ENCODE results near the gene TAF15. TPM values are rescaled to one million over a fixed set of nuclear protein-coding genes. Genes with fewer than 3 reads are reported as not detected.

TAF15 gene
- total and polyA plus RNA-seq, 2 of the 13 experiments (the other 11 are each of a cell fraction or from before 2014, with no cell fraction given): 25.2 to 26.5 TPM

- no peak for TF ChIP-seq ZKSCAN5 (CRISPR knock-in tag; IDR thresholded peaks at IDR 0.05)
These were observed 39.3 kb upstream of the TAF15 start (continued) for GRCh38 chr17:35769895-35770486.

GRCh38 chr17:35773129-35773528 lies 36.2 kb upstream of the TAF15 start:
- no peak overlapping the region for H2AFZ ChIP-seq (ENCODE audit: low read length)
- POLR2A ChIA-PET: no interaction called here
- in situ Hi-C loops (cut with HindIII; ENCODE audit: extremely low pct_ligation_motif_present, low pct_unique_long_range_greater_than_20kb) (no loop called here), intact Hi-C loops (cut with micrococcal nuclease; ENCODE audit: unreplicated experiment) (no loop called here)
- no TSS peak for BruUV-seq (replicated peaks)
- H3K27ac ChIP-seq (ENCODE audit: extremely low read length, insufficient read depth, low read length): no peak overlapping the region
- no peaks in the 10 kb centered on the region for H3K4me1 ChIP-seq (ENCODE audit: insufficient read depth, low read length)
- DNase-seq (ENCODE audit: low spot score) (no peak), FAIRE-seq (no peak), ATAC-seq (no peak)
- peaks cover 1 to 49% of the 10 kb centered on the region in 2 experiments; a peak in 3 of 5 replicates for H3K27me3 ChIP-seq (ENCODE audit: control insufficient read depth in 1 of 2, insufficient read depth in 2 of 2, low read length in 2 of 2)
- H3K36me3 ChIP-seq (replicated peaks in 1 of 2; ENCODE audit: control insufficient read depth in 1 of 2, insufficient read depth in 2 of 2, low read length in 2 of 2): no peaks in the 10 kb centered on the region
- 23% methylated on average over 8 of the region's 20 CpGs for WGBS (ENCODE audit: low lambda C conversion rate)
- no peak overlapping the region for H3K4me3 ChIP-seq (replicated peaks in 1 of 3; ENCODE audit: insufficient read depth in 1 of 3, low read depth in 2 of 3, low read length in 3 of 3)
- no peak overlapping the region for H3K9ac ChIP-seq (ENCODE audit: insufficient read depth, low read depth, low read length)
- H3K9me3 ChIP-seq (ENCODE audit: low read length): no peaks in the 10 kb centered on the region
- CTCF ChIA-PET (ENCODE audit: low intra/inter-chr PET ratio, low total read pairs): no interaction called here
- H3K4me2 ChIP-seq (ENCODE audit: low read depth, low read length): no peak overlapping the region
- H4K20me1 ChIP-seq (ENCODE audit: insufficient read depth, low read length): no peaks in the 10 kb centered on the region
- no peaks in the 10 kb centered on the region for H3K79me2 ChIP-seq (ENCODE audit: insufficient read depth, low read length)
- TF ChIP-seq TRAFD1 (CRISPR knock-in tag; IDR thresholded peaks at IDR 0.05; ENCODE audit: borderline replicate concordance) (no peak), ZNF678 (CRISPR knock-in tag; IDR thresholded peaks at IDR 0.05) (no peak), ASH2L (IDR thresholded peaks at IDR 0.05; ENCODE audit: insufficient read length, low read depth, low read length) (no peak), TSC22D2 (CRISPR knock-in tag; IDR thresholded peaks at IDR 0.05; ENCODE audit: borderline replicate concordance) (no peak), PHF21A (CRISPR knock-in tag; IDR thresholded peaks at IDR 0.05) (no peak), ELF1 (CRISPR knock-in tag; IDR thresholded peaks at IDR 0.05) (no peak), SMAD9 (CRISPR knock-in tag; IDR thresholded peaks at IDR 0.05) (no peak), PRMT3 (CRISPR knock-in tag; IDR thresholded peaks at IDR 0.05; ENCODE audit: borderline replicate concordance, low read depth) (no peak), HHEX (CRISPR knock-in tag; IDR thresholded peaks at IDR 0.05) (no peak), SALL1 (CRISPR knock-in tag; IDR thresholded peaks at IDR 0.05) (no peak)
- TF ChIP-seq, protein P1, sequence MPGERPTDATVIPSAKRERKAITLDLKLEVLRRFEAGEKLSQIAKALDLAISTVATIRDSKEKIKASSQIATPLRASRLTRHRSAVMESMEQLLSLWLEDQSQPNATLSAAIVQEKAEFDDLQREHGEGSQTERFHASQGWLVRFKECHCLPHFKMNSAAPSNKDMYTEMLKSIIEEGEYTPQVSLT (CRISPR knock-in tag; IDR thresholded peaks at IDR 0.05; ENCODE audit: borderline replicate concordance, low read depth): no peak
- TF ChIP-seq, protein P2, sequence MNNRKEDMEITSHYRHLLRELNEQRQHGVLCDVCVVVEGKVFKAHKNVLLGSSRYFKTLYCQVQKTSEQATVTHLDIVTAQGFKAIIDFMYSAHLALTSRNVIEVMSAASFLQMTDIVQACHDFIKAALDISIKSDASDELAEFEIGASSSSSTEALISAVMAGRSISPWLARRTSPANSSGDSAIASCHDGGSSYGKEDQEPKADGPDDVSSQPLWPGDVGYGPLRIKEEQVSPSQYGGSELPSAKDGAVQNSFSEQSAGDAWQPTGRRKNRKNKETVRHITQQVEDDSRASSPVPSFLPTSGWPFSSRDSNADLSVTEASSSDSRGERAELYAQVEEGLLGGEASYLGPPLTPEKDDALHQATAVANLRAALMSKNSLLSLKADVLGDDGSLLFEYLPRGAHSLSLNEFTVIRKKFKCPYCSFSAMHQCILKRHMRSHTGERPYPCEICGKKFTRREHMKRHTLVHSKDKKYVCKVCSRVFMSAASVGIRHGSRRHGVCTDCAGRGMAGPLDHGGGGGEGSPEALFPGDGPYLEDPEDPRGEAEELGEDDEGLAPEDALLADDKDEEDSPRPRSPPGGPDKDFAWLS (CRISPR knock-in tag; IDR thresholded peaks at IDR 0.05; ENCODE audit: borderline replicate concordance): no peak
- TF ChIP-seq, protein P3, sequence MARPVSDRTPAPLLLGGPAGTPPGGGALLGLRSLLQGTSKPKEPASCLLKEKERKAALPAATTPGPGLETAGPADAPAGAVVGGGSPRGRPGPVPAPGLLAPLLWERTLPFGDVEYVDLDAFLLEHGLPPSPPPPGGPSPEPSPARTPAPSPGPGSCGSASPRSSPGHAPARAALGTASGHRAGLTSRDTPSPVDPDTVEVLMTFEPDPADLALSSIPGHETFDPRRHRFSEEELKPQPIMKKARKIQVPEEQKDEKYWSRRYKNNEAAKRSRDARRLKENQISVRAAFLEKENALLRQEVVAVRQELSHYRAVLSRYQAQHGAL (CRISPR knock-in tag; IDR thresholded peaks at IDR 0.05; ENCODE audit: not compliant biosample characterization): no peak
- TF ChIP-seq, protein P4, sequence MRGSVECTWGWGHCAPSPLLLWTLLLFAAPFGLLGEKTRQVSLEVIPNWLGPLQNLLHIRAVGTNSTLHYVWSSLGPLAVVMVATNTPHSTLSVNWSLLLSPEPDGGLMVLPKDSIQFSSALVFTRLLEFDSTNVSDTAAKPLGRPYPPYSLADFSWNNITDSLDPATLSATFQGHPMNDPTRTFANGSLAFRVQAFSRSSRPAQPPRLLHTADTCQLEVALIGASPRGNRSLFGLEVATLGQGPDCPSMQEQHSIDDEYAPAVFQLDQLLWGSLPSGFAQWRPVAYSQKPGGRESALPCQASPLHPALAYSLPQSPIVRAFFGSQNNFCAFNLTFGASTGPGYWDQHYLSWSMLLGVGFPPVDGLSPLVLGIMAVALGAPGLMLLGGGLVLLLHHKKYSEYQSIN (CRISPR knock-in tag; IDR thresholded peaks at IDR 0.05; ENCODE audit: borderline replicate concordance): no peak

Data from HepG2 (cell line).